Activated CD4-positive, CD25-positive, alpha-beta regulatory T cell treated with anti-CD3 and anti-CD28 coated beads, Interleukin-2, amount 50 U/mL, for 16 hours (primary cell): ENCODE results near the gene SNCB.
"Not testable (repeated sequence)": the region's sequence is repeated elsewhere in the genome, so short reads cannot be mapped to it uniquely, and the experiment has no call there.

Experiments used
- DNase-seq: peaks from one replicate; pipeline ENCODE4 v3.0.0-alpha.2; 2020; ENCODE audit warnings: low read depth, low spot score

The SNCB gene

DNA sequence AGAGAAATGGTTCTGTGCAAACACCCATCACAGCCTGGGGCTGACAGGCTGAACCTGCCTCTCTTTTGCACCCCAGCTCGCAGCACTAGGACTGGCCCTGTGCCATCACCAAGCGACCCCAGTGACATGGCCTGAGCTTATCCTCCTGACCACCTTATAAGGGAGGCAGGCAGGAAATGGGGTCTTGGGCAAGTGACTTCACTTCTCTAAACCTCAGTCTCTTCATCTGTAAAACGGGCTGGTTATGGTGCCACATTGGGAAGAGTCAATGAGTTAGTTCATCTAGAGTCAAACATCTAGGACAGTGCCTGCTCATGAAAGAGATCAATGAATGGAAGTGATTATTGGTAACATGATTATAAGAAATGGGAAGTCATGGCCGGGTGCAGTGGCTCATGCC, 6.2 kb downstream of the SNCB start:
- no peak for DNase-seq

DNA sequence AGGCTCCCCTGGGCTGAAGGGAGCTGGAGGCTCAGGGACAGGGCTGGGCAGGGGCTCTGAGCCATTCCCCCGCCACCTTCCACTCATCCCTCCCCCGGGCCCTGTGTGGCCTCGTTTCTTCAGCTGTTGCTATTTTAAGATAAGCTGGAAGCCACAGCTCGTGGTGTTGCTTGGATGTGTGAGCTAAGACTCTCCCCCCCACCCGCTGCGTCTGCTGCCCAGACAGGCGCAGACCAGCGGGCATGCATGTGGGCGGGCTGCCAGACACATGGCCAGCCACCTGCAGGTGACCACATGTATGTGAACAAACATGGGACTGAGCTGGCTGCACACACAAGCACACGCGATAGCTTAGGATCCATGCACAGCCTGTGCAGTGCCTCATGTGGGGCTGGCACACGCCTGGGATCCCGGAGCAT, 8.7 kb downstream of the SNCB start:
- no peak for DNase-seq

- no peak for DNase-seq
These were observed 9.9 kb downstream of the SNCB start for GRCh38 chr5:176620333-176620981.

DNA sequence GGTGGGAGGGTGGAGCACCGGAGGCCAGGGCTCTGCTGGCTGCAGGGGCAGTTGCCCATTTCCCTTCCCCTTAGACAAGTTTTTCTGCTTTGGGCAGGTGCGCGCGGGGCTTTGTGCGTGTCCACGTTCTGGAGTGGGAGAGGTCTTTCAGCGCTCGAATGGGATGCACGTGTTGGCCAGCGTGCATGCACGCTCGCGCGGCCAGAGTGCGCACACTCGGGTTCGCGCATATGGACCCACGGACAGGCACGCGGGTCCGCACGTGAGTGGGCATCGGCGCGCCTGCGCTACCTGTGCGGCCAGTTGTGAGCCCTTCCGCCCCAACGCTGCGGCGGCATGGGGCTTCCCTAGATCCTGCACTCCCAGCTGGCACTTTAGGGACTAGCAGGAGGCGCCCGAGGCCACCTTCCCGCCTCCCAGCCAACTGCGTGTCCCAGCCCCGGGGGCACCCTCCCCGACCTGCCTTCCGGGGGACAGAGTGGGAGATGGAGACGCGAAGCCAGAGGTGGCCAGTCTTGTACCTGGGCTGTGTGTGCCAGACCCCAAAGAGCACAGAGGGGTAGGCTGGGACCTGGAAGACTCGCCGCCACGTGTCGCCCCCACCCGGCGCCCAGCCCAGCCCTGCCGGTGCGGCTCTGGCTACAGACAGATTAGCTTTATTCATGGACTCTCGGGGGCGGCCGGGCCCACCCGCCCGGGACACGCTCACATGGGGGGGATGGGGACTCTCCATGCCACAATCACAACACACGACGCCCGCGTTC, 10.6 kb downstream of the SNCB start:
- no peak for DNase-seq

DNA sequence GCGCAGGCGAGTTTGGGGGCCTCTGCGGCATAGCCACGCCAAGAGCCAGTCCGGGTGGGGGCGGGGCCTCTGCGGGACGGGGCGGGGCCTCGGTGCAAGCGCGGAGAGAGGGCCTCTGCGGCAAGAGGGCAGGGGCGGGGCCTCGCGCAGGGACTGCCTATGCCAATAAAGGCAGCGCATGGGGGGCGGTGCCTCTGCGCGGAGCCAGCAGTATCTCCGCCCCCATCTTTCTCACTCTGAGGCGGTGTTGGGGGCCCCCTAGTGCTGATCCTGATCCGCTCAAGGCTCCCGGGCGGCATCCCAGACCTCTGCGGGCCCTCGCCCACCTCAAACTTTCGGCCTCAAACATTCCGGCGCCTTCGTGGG, 11.1 kb downstream of the SNCB start:
- DNase-seq = peak; percentile 42

- no peak for DNase-seq
These were observed 11.6 kb downstream of the SNCB start for GRCh38 chr5:176618783-176619182.

GRCh38 chr5:176616511-176616910, 13.8 kb downstream of the SNCB start:
- no peak for DNase-seq

DNA sequence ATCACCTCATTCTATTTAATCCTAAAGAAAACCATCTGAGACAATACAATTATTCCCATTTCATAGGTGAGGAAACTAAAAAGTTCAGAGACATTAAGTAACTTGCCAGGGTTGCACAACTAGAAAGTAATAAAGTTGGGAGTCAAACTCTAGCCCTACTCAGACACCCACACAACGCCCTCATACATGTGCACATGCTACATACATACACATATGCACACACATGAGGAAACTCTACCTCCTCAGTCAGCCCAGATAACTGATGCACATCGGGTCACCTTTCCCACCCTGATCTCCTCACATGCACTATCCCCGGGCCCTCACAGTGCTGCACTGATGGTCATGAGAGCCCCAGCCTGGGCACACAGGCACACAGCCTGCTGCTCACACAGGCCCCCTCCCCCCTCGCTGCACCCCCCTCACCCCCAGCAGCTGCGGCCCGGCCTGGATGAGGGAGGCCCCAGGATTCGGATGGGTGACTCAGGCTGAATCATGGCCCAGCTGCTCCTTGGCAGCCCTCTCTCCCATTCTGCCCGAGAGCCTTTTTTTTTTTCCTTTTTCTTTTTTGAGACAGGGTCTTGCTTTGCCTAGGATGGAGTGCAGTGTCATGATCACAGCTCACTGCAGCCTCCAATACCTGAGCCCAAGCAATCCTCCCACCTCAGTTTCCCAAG, 15.4 kb downstream of the SNCB start:
- DNase-seq = no peak

- DNase-seq = no peak
These were observed 17.5 kb downstream of the SNCB start for GRCh38 chr5:176612855-176613254.

GRCh38 chr5:176612008-176612407, 18.3 kb downstream of the SNCB start:
- no peak for DNase-seq

DNA sequence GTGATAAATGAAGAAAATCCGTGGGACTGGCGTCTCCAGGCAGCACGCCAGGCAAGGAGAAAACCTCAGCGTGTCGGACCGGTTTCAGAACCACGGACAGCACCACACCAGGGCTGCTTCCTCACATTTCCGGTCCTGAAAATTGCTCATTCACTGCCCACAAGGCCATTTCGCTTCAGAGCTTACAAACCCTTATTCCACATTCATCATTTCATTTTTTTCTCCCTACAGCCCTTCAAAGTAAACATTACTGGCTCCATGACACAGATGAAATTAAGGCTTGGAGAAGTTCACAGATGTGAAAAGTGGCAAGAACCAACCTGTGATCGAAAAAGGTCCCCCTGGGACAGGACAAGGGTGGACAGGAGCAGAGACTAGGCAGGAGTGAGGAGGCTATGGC, 18.9 kb downstream of the SNCB start:
- DNase-seq = no peak

DNA sequence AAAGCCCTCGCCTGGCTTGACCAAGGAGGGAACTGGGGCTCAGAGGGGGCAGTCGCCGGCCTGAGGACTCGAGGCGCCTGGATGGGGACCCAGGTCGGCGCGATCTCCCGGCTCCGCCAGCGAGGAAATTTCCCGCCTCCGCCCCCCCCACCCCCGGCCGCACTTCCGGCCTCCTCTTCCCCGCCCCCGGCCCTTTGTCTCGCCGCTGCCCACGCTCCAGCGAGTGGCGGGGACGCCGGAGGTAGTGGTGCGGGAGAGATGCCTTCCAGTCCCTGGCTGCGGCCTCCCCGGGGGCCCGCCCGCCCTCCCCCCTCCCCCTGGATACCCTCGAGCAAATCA, 19.9 kb downstream of the SNCB start:
- DNase-seq = no peak

DNA sequence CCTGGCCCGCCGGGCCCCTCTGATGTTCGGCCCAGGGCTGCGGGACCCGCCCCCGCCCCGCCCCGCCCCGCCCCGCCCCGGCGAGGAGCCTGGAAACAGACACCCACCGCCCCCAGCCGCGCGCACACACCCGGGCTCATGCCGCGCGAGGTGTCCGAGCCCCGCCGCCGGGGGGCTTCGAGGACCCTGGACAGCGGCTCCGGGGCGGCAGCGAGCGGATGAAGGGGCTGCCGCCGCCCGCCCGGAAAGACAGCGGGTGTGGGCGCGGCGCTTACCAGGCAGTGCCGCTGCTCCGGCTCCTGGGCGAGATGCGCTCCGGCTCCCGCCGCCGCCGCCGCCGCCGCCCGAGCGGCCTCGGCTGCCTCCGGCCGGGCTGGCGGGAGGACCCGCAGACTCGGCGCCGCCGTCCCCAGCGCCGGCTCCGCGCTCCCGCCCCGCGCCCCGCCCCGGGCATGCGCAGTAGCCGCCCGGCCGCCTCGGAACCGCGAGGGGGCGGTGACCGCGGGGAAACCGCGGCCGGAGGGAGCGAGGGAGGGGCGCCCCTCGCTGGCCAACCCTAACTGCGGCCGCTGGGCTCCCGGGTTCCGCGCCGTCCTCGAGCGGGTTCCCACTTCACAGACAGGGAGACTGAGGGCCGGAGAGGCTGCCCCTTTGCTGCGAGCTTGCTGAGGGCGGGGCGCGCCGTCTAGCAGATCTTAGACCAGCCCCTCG, 20.5 kb downstream of the SNCB start, which contains the start of gene GPRIN1:
Gene GPRIN1 (minus strand): TSS at position 433 of the 711 bp plus-strand sequence. CDS start 10,322 bp downstream, outside the sequence.
- no peak for DNase-seq

GRCh38 chr5:176608937-176609723, 21.2 kb downstream of the SNCB start:
- DNase-seq = no peak

- no peak for DNase-seq
These were observed 22.1 kb downstream of the SNCB start for GRCh38 chr5:176608142-176608705.

GRCh38 chr5:176606875-176607274, 23.5 kb downstream of the SNCB start:
- no peak for DNase-seq

GRCh38 chr5:176606032-176606431, 24.3 kb downstream of the SNCB start:
- DNase-seq = no peak

GRCh38 chr5:176603091-176603490, 27.2 kb downstream of the SNCB start:
- no peak for DNase-seq

GRCh38 chr5:176601901-176602482, 28.3 kb downstream of the SNCB start:
- DNase-seq = no peak

DNA sequence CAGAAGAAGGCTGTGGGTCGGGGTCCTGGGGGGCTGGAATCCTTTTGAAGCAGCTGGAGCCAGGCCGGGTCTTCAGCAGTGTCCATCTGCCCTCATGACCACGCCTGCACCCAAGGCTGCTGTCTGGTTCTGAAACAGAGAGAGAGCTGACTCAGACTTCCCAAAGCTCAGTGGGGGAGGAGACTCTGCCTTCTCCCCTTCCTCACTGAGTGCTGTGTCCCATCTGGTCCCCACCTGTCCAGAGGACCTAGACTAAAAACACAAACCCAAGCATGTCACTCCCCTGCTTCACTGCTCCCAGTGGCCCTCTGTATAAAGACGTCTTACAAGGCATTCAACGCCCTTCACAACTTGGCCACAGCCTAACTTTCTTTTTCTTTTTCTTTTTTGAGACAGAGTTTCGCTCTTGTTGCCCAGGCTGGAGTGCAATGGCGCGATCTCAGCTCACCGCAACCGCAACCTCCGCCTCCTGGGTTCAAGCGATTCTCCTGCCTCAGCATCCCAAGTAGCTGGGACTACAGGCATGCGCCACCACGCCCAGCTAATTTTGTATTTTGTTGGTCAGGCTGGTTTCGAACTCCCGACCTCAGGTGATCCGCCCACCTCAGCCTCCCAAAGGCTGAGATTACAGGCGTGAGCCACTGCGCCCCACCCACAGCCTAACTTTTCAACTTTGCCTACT, 30.4 kb downstream of the SNCB start:
- not testable (repeated sequence) for DNase-seq
